Stimulated activated CD8-positive, alpha-beta memory T cell treated with anti-CD3 and anti-CD28 coated beads, Interleukin-2, amount 100 ng/mL, for 1 hour (primary cell): Measurements from ENCODE around the gene PLA2G4A.

Experiments used
- DNase-seq, 2 donors: peaks; one replicate each; pipeline ENCODE4 v3.0.0-alpha.2; 2020; ENCODE audit warnings: low read depth in 2 of 2

Gene PLA2G4A

DNA sequence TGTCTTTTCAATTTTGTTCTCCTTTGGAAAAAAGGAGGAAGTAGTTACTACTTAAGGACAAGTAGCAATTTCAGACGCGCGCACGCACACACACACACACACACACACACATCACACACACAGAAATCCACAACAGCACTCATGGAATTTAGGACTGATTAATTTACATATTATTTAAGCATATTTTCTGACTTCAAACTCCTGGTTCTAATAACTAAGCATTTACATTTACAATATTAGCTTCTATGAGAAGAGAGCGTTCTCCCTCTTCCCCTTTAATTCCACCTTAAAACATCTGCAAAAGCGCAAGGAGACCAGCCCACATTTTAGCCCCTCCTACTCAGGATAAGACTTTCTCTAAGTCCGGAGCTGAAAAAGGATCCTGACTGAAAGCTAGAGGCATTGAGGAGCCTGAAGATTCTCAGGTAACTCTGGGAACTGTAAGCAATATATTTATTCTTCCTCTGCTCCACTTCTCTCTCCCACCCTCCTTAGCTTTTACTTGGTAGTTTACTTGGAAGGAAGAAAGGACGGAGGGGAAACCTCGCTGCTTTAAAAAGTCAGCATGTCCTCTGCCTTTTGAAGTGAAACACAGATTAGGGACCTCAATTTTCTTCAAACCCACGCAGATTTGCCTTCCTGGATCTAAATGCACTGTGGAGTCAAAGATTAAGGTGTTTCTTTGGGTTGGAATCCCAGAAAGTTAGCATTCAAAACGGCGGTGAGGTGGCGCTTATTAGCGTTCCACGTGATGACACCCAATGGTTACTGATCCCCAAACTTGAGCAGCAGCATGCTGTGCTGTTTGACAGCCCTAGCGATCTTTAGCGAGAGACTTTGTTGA, at the start of gene PLA2G4A:
Gene PLA2G4A, plus strand, starts transcription at position 339 of the 844 bp plus-strand sequence. CDS start 25,406 bp downstream, outside the sequence.
- DNase-seq = no peak

DNA sequence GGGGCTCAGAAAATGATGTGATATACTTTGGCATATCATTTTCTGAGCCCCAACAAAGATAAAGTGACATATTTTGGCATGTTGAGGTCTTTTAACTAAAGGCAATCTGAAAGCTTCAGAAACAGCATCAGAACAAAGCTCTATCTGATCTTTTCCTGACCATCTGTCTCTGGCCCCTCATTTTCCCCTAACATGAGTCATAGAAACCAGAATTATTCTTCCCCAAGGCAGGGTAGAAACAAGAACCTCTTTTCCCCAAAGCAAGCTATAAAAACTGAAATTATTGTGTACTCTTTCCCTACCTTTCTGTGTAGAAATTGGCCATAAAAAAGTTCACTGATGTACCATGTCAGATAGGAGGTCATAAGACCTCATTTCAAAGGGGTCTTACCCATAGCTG, 48.7 kb upstream of the PLA2G4A start:
- no peak for DNase-seq

DNA sequence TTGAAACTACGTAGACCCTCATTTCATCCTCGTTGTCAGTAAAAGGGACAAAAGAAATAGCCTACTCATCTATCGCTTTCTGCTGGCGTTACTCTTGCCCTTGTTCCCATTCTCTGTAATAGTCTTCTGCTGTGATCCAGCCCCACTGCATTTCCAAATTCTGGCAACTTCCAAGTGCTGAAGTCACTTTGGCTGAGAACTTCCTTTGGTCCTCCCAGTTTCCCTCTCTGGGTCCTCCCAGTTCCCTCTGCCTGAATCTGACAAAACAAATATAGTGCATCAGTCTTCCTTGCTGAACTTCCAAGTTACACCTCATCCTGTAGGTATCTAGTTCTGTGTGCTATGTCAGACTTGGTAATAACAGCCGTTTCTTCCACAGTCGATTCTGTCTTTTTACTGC, 47.0 kb upstream of the PLA2G4A start:
- DNase-seq = no peak

DNA sequence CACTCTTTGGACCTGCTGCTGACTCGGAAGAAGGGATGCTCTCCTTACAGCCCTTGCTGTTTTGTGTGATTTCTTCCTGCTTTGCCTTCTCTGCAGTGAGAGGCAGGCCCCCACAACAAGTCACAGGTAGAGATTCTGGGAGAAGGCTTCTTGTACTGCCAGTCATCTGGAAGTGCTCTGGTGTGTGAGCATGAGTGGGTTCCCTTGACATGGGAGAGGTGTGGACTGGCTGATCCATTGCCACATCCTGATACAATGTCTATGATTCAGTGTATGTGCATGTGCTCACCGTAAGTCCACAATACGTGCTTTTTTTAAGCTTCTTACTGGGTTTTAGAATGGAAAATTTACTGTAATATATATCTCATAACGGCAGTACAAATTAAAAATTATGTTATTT, 46.0 kb upstream of the PLA2G4A start:
- DNase-seq = no peak

DNA sequence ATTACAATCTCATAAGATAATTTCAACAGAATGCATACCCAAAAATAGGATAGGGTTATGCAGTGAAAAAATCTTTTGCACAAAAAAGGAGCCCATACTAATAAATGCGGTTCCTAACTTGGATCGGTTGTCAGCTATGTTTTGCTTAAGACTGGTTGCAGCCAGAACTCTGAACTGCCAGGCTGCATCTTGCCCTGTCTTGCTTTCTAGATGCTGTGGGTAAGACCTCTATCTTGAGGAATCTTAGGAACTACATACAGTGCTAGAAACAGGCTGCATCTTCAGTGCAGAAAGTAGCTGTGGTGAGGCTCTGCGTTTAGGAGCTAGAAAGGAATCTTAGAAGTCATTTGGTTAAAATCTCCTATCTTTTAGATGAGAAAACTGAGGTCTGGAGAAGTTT, 45.6 kb upstream of the PLA2G4A start:
- DNase-seq = no peak

DNA sequence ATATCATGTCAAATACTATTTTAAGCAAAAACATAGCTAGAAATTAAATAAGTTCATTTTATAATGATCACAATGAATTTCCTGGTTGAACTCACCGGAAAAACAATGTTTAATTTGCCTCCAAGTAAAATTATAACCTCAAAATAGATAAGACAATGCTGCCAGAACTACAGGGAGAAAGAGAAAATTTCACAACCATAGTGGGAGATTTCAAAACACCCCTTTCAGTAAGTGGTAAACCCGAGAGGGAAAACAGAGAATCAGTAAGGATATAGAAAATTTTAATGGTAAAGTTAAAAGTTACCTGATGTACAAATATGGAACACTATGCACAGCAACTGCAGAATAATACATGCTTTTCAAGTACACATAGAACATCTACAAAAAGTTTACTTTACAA, 43.2 kb upstream of the PLA2G4A start:
- no peak for DNase-seq

DNA sequence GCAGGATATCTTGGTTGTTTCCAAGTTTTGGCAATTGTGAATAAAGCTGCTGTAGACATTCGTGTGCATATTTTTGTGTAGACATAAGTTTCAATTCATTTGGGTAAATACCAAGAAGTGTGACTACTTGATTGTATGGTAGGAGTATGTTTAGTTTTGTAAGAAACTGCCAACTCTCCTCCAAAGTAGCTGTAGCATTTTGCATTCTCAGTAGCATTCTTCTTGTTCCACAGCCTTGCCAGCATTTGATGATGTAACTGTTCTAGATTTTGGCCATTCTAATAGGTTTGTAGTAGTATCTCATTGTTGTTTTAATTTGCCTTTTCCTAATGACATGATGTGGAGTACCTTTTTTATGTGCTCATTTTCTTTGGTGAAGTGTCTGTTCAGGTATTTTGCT, 38.6 kb upstream of the PLA2G4A start:
- DNase-seq = no peak

DNA sequence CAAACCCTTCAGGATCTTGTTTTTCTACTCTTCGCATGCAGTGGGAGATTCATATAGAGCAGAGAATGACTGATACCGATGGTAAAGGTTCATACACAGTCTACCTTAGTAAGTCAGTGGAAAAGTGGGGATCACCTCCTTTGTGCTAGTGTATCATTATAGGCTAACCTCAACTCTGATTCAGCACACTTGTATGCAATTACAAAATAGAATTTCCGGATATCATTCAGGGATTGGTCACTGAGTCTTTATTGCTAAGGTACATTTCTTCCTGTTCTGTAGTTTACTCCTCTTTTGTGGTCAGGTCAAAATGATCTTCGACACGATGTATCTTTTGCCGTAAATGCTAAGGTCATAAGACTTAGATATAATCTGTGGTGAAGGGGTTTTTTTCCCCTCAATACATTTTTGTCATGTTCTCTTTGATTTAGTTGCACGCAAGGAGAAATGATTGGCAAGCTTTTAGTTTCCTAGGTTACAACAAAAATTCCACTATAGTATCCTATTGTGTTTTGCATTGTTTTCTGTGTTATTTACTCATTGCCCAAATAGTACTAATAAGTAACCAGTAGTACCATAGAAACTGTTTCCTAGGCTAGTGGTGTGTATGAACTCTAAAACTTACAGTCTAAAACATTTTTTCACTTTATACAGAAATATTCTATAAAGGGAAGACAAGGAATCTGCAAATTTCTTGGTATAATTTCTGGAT, 35.7 kb upstream of the PLA2G4A start:
- DNase-seq = no peak

DNA sequence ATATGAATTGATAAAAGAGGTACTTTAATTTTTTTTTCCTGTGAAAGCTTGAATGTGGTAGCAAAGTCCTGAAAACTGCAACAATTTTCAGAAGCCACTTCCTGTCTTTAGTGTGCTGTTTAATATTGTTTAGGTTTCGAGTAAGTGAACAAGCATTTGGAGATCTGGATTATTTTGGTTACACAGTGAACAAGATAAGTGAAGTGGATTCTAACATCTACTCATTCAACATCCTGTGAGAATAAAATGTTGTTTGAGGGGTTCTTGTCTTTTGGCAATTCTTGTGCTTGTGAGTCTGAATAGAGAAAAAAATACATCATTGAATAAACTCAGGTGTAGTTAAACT, 35.2 kb upstream of the PLA2G4A start:
- DNase-seq = no peak

DNA sequence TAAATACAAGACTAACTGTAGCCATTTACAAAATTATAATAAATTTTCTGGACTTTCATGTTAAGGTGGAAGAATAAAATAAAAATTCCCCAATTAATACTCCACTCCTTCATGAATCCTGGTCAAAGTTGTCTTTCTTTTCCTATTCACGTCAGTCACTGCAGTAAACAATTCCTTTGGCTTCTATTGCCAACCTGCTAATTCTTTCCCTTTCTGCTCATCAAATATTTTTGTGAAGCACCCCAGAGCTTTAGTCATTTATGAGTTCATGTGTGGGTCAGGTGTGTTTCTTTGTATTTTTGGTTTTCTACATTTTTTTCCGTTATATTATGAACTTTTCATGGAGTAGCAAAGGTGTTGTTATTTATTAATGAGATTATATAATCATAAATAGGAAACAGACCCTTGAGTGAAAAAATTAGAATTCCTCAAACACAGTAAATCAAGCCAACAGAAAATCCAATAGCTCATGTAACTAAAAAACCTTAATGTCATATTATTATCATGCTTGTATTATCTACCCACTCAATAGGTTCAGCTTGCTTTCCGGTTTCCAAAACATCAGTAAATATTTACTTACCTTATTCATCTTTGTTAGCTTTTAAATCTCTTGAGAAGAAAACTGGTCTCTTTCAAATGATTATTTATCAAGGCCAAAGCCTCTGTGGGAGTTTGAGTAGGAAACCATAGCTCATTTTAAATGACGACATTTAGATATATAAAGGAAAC, 29.6 kb upstream of the PLA2G4A start:
- no peak for DNase-seq

DNA sequence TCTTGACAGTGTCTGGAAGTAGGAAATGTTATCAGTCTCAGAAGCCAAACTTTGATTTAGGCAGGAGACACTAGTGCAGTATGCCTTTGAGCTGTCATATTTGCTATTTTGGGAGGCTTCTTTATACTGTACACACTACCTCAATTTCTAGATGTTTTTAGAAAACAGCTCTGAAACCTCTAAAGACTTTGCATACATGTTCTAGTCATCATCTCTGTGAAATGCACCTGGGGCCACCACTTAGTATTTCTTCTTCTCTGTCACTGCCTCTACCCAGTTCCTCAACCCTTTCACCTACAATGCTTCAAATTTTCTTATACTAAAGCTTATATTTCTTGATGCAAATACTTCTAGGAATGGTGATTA, 29.1 kb upstream of the PLA2G4A start:
- DNase-seq = no peak

DNA sequence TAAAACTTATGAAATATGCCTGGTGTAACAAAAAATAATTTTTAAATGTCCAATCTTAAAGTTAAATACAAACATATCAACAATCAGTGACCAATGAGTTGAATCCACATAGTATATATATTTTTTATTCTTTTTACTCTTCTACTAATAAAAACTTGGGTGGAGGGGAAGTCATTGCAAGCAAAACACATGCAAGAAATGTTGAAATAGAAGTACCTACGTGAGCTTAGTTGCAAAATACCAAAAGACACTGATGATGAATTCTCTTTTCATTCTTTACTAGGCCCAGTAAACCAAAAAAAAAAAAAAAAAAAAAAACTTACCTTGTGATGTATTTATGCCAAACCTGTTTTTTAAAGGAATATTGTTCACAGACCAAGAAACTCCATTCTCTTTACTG, 26.4 kb upstream of the PLA2G4A start:
- no peak for DNase-seq

DNA sequence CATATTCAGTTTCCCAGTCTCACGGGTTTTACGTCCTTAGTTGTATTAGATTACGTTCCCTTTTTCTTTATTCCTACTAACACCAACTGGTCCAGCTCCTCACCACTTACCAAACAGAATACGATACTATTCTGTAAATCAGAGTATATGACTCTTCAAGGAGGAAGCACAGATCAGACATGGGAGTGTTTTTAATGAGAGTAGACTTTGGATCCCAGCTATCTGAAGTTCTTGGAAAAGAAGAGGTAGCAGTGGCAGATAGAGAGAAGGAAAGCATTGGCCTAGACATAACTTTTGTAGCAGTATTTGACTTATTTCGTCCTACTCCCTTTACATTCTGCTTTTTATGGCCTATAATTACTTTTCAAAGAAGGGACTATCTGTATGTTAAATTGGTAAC, 24.1 kb upstream of the PLA2G4A start:
- DNase-seq = no peak

DNA sequence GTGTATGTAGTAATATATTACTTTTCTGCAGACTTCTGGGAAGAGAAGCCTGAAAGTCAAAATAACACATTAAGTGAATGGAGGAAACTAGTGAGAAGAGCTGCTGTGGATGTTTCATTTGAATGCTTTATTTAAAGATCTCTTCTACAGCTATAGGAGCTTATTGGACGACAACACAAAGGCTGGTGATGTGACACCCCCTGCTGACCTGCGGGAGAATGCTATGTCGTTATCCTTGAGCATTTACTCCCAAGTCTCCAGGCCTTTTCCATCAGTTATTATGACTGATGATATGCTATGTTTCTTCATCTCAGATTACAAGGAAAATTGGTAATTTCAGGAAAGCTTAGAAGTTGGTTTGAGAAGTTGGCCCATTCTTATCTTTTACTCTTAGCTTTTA, 22.3 kb upstream of the PLA2G4A start:
- DNase-seq = no peak

DNA sequence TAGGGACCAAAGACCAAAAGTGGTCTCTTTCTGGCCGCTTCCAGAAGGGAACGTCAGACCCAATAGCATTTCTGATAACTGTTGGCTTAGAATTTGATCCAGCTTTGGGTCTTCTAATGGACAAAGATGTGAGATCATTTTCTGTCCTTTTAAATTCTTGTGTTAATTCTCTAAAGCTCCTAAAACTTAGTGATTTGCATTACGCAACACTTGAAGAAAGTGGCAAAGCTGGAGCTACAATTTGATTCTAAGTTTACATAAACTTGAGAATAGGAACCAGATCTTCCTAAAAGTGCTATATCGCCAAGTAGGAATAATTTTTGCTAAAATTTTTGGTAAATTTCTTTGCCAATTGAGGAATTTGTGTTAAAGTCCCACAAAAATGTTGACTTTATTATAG, 21.6 kb upstream of the PLA2G4A start:
- no peak for DNase-seq

DNA sequence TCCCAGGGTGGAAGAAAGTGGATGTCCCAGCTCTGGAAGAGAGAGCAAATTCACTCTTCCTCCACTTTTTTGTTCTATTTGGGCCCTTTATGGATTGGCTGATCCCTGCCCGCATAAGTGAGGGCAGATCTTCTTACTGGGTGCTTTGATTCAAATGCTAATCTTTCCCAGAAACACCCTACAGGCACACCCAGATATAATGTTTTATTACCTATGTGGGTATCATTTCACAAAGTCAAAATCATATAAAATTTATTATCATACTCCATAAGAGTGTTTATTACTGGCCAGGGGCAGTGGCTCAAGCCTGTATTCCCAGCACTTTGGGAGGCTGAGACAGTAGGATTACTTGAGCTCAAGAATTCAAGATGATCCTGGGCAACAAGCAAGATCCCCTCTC, 16.9 kb upstream of the PLA2G4A start:
- no peak for DNase-seq

DNA sequence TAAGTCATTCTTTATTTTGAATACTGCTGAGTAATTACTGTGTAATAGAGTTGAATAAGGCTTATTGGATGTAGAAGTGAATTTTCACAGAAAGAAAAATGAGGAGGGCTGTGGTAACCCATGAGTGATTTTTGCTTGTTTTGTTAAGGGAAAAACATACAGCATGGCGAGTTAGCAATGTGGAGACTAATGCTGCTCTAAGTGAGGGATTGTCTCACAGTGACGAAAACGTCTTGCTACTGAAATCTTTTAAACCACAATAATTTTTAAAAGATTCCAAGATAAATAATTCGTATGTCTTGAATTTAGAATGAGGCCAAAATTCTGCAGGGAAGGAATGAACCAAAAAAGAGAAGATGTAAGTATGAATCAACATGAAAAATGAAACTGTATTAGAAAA, 16.2 kb upstream of the PLA2G4A start:
- no peak for DNase-seq

DNA sequence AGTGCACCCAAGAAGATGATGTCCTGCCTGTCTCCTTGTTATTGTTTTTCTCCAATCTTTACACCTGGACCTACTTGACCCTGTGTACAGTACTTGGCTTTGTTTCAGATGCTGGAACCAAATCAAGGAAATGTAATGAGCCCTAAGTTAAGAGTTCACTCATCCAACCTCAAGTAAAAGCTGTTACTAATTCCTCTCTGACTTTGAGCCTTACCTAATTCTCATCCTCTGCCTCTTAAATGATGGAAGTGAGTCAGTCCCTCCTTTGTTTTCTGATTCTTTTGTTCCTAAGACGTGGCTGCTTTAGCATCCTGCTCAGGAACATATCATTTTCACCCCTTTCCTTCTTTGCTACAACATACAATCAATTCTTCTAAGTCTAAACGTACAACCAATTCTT, 15.3 kb upstream of the PLA2G4A start:
- no peak for DNase-seq

DNA sequence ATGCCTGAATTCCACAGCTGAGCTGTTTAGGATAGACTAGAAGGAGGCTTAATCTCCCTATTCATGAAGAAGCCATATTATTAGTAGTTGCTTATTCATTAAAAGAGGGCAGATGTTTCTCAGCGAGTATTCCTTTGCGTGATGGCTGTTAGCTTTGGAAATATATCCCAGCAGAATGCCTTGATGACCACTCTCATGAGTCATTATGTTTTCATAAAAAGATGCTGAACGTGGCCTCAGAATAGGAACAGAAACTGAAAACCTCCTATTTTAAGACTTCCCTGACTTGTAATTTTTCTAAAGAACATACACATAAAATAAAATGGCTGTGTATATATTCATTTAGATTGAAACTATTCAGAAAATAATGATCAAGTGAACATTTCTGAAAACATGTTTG, 9.6 kb upstream of the PLA2G4A start:
- no peak for DNase-seq

DNA sequence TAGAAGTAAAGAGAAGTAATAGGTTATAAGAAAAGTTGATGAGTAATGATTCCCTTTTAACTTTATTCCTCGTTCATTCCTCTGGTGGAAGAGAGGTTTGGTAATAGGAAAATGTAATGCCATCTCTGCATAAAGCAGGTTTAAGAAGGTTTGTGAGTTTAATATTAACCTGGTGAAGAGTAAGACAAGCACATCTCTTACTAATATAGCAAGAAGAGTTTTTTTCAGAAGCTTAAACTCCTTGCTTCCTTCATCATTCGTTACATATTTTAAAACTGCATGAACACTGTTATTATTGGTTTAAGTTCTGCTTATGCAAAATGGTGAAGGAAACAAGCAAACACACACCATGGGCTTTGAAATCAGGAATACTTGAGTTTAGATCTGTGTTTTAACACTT, 9.2 kb upstream of the PLA2G4A start:
- no peak for DNase-seq

DNA sequence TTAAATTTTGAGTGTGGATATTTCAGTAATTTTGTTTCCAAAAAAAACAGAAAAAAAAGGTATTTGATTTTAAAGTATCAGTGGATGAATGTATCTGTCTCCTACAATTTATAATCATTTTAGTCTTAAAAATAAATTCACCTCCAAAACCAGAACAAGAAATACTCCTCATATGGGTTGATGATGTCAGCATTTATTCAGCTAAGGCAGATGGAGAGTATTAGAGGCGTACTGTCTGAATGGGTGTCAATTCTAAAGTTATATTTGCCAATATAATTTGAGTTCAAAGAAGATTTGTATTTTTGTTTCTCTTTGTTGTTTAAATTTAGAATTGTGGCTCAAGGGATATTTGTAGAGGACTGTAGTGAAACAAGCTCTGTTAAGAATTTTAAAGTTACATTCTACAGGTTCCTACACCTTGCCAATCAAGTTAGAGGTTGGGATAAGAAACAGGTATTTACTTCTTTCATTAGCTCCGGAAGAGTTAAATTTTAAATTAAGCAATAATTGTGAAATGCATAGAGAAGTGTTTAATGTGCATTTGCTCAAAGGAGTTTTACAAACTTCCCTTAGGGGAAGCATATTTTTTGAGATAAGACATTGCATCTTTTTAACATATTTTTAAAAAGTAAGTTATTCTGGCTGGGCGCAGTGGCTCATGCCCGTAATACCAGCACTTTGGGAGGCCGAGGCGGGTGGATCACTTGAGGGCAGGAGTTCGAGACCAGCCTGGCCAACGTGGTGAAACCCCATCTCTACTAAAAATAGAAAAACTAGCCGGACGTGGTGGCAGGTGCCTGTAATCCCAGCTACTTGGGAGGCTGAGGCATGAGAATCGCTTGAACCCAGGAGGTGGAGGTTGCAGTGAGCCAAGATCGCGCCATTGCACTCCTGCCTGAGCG, 1.2 kb downstream of the PLA2G4A start:
- DNase-seq = no peak

DNA sequence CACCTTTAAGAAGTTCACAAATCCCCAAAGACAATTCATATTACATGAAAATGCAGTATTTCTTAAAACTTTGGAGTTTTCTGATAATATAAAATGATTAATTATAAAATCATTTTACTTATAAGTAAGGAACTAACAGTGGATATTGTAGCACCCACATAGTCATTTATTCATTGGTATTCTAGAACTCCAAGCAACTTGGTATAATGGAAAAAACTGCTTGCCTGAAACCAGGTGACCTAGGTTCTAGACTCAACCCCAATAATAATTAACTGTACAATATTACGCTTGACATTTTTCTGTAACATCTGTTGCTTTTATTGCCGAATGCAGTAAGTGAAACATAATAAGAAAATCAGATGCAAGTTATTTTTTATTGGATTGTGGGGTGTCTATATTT, 2.4 kb downstream of the PLA2G4A start:
- no peak for DNase-seq
